Dedifferentiated amniotic fluid mesenchymal stem cell (primary cell): ENCODE measurements around the gene PNMA1.
"Not testable (repeated sequence)": the region's sequence is repeated elsewhere in the genome, so short reads cannot be mapped to it uniquely, and the experiment has no call there.

Experiments used
- DNase-seq: peaks from one replicate; pipeline ENCODE4 v3.0.0-alpha.2; 2016; ENCODE audit errors: extremely low spot score

Gene PNMA1

GRCh38 chr14:73717711-73718417 is 3.7 kb upstream of the PNMA1 start:
- DNase-seq = no peak

GRCh38 chr14:73717266-73717665 is 3.1 kb upstream of the PNMA1 start:
- DNase-seq = no peak

GRCh38 chr14:73715707-73716106 is 1.5 kb upstream of the PNMA1 start:
- DNase-seq = no peak

GRCh38 chr14:73714656-73715081 is 485 bp upstream of the PNMA1 start:
- DNase-seq = no peak

- DNase-seq = no peak
These were observed 880 bp downstream of the PNMA1 start for GRCh38 chr14:73713206-73713802.

- no peak for DNase-seq
These were observed 1.5 kb downstream of the PNMA1 start for GRCh38 chr14:73712540-73713180.

- DNase-seq = no peak
These were observed 2.1 kb downstream of the PNMA1 start for GRCh38 chr14:73712071-73712506.

- DNase-seq = no peak
These were observed 3.4 kb downstream of the PNMA1 start for GRCh38 chr14:73710737-73711136.

- no peak for DNase-seq
These were observed 4.2 kb downstream of the PNMA1 start for GRCh38 chr14:73709904-73710469.

- DNase-seq = not testable (repeated sequence)
These were observed 6.1 kb downstream of the PNMA1 start for GRCh38 chr14:73708076-73708475.

- DNase-seq = no peak
These were observed 13.9 kb downstream of the PNMA1 start for GRCh38 chr14:73700325-73700724.

- peak; percentile 19 for DNase-seq
These were observed 17.5 kb downstream of the PNMA1 start for GRCh38 chr14:73696466-73697400.

- no peak for DNase-seq
These were observed 18.2 kb downstream of the PNMA1 start for GRCh38 chr14:73695997-73696396.

- no peak for DNase-seq
These were observed 19.1 kb downstream of the PNMA1 start for GRCh38 chr14:73695082-73695481.

- no peak for DNase-seq
These were observed 20.1 kb downstream of the PNMA1 start for GRCh38 chr14:73694083-73694482.

- no peak for DNase-seq
These were observed 27.3 kb downstream of the PNMA1 start for GRCh38 chr14:73686901-73687300.

- no peak for DNase-seq
These were observed 28.9 kb downstream of the PNMA1 start for GRCh38 chr14:73685328-73685727.

GRCh38 chr14:73684627-73685026 is 29.6 kb downstream of the PNMA1 start:
- no peak for DNase-seq

- no peak for DNase-seq
These were observed 33.4 kb downstream of the PNMA1 start for GRCh38 chr14:73680821-73681220.

GRCh38 chr14:73678698-73679097 is 35.5 kb downstream of the PNMA1 start:
- DNase-seq = no peak

GRCh38 chr14:73674986-73675385 is 39.2 kb downstream of the PNMA1 start:
- no peak for DNase-seq

GRCh38 chr14:73667854-73668253 is 46.3 kb downstream of the PNMA1 start:
- no peak for DNase-seq
